COLO668 (cell line): ENCODE measurements around the gene CLCN7.
A peak's percentile ranks its signal among the peaks of the same experiment; 100 is the strongest.

Source experiments
- DNase-seq: peaks from one replicate; lab custom pipeline; 2025; ENCODE audit not compliant: unreplicated experiment; lab: John Stamatoyannopoulos, UW

CLCN7 gene

GRCh38 chr16:1474796-1475551 lies at the start of gene CLCN7:
Gene CLCN7 (minus strand): TSS chr16:1475028. CDS start chr16:1474974, 54 bp downstream.
- DNase-seq, result peak; percentile 93

GRCh38 chr16:1524366-1524765 lies 49.5 kb upstream of the CLCN7 start:
- DNase-seq, result no peak

GRCh38 chr16:1523581-1524245 lies 48.9 kb upstream of the CLCN7 start:
- no peak for DNase-seq

- no peak for DNase-seq
Observed at GRCh38 chr16:1520461-1520860, 45.6 kb upstream of the CLCN7 start.

GRCh38 chr16:1519831-1520230 lies 45.0 kb upstream of the CLCN7 start:
- DNase-seq, result no peak

- DNase-seq, result no peak
Observed at GRCh38 chr16:1518626-1519135, 43.9 kb upstream of the CLCN7 start.

GRCh38 chr16:1514507-1514906 lies 39.7 kb upstream of the CLCN7 start:
- no peak for DNase-seq

GRCh38 chr16:1512774-1513173 lies 37.9 kb upstream of the CLCN7 start:
- no peak for DNase-seq

GRCh38 chr16:1511662-1512569 lies 37.1 kb upstream of the CLCN7 start:
- no peak for DNase-seq

- DNase-seq, result no peak
Observed at GRCh38 chr16:1510941-1511351, 36.1 kb upstream of the CLCN7 start.

GRCh38 chr16:1510272-1510671 lies 35.4 kb upstream of the CLCN7 start:
- DNase-seq, result no peak

- no peak for DNase-seq
Observed at GRCh38 chr16:1509307-1510221, 34.7 kb upstream of the CLCN7 start.

- DNase-seq, result peak; percentile 32
Observed at GRCh38 chr16:1508494-1509187, 33.8 kb upstream of the CLCN7 start.

- DNase-seq, result no peak
Observed at GRCh38 chr16:1506494-1507213, 31.8 kb upstream of the CLCN7 start.

GRCh38 chr16:1505912-1506311 lies 31.1 kb upstream of the CLCN7 start:
- DNase-seq, result no peak

- no peak for DNase-seq
Observed at GRCh38 chr16:1505073-1505844, 30.4 kb upstream of the CLCN7 start.

- DNase-seq, result no peak
Observed at GRCh38 chr16:1503110-1503955, 28.5 kb upstream of the CLCN7 start.
